GM23338 (cell line): ENCODE data around the gene MSH2. TPM values are rescaled to one million over a fixed set of nuclear protein-coding genes. Genes with fewer than 3 reads are reported as not detected.

ENCODE experiments used
- ATAC-seq: fragments of 200-7000 bp; cut with Tn5 transposase; 3 replicates; pipeline ENCODE4 v1.9.1; 2020
- DNase-seq: peaks from one replicate; pipeline ENCODE4 v3.0.0-alpha.2; 2015; ENCODE audit warnings: low spot score
- H2AFZ ChIP-seq: fragments of 200-600 bp; sonication (generic); 2 replicates; pipeline ENCODE4 v1.8.0; 2016; ENCODE audit warnings: antibody characterized with exemption, mild to moderate bottlenecking, moderate library complexity
- H3F3A ChIP-seq: fragments of 200-600 bp; sonication (generic); replicated peaks from 2 replicates; pipeline ENCODE4 v1.8.0; 2017; ENCODE audit warnings: antibody characterized with exemption, mixed run types, low read depth
- H3K27ac ChIP-seq: fragments of 200-600 bp; sonication (generic); 2 replicates; pipeline ENCODE4 v1.6.1; 2016; ENCODE audit warnings: low read depth
- H3K27me3 ChIP-seq: fragments of 200-600 bp; sonication (generic); 2 replicates; pipeline ENCODE4 v1.8.0; 2016; ENCODE audit warnings: mild to moderate bottlenecking, mixed run types, moderate library complexity; ENCODE audit not compliant: insufficient read depth
- H3K36me3 ChIP-seq: fragments of 200-600 bp; sonication (generic); 2 replicates; pipeline ENCODE4 v1.8.0; 2016; ENCODE audit warnings: mild to moderate bottlenecking; ENCODE audit not compliant: insufficient read depth
- H3K4me1 ChIP-seq: fragments of 200-600 bp; sonication (generic); 2 replicates; pipeline ENCODE4 v1.8.0; 2016; ENCODE audit warnings: mild to moderate bottlenecking, moderate library complexity; ENCODE audit not compliant: insufficient read depth
- H3K4me2 ChIP-seq: fragments of 200-600 bp; sonication (generic); 2 replicates; pipeline ENCODE4 v1.7.1; 2017; ENCODE audit warnings: mixed run types
- H3K4me3 ChIP-seq: fragments of 200-600 bp; sonication (generic); 2 replicates; pipeline ENCODE4 v1.6.1; 2016; ENCODE audit warnings: mixed run types
- H3K79me2 ChIP-seq: fragments of 200-600 bp; sonication (generic); replicated peaks from 2 replicates; pipeline ENCODE4 v1.8.0; 2017; ENCODE audit warnings: mild to moderate bottlenecking; ENCODE audit not compliant: insufficient read depth
- H3K9me2 ChIP-seq: fragments of 200-600 bp; sonication (generic); 2 replicates; pipeline ENCODE4 v1.8.0; 2017; ENCODE audit not compliant: insufficient read depth
- H4K20me1 ChIP-seq: fragments of 200-600 bp; sonication (generic); replicated peaks from 2 replicates; pipeline ENCODE4 v1.8.0; 2017; ENCODE audit warnings: mild to moderate bottlenecking; ENCODE audit not compliant: insufficient read depth
- H3K27ac Mint-ChIP-seq: 2 replicates; pipeline ENCODE4 v1.8.0; 2020; ENCODE audit warnings: inconsistent platforms, mild to moderate bottlenecking, moderate library complexity, mixed read lengths
- H3K27me3 Mint-ChIP-seq: 3 replicates; pipeline ENCODE4 v1.8.0; 2022; ENCODE audit warnings: low read depth, mild to moderate bottlenecking, moderate library complexity, mixed read lengths, inconsistent platforms; ENCODE audit not compliant: insufficient read depth, poor library complexity
- H3K36me3 Mint-ChIP-seq: 3 replicates; pipeline ENCODE4 v1.8.0; 2021; ENCODE audit warnings: low read depth, mild to moderate bottlenecking, inconsistent platforms, moderate library complexity, mixed read lengths
- H3K4me1 Mint-ChIP-seq: 3 replicates; pipeline ENCODE4 v1.8.0; 2020; ENCODE audit warnings: mild to moderate bottlenecking, inconsistent platforms, mixed read lengths
- H3K4me3 Mint-ChIP-seq: 3 replicates; pipeline ENCODE4 v1.8.0; 2021; ENCODE audit warnings: moderate library complexity, mild to moderate bottlenecking, inconsistent platforms, mixed read lengths
- H3K9me3 Mint-ChIP-seq: 3 replicates; pipeline ENCODE4 v1.8.0; 2020; ENCODE audit warnings: moderate library complexity, mild to moderate bottlenecking, inconsistent platforms, mixed read lengths
- CREB1 ChIP-seq: fragments of 250-450 bp; sonication (Bioruptor Pico); IDR thresholded peaks from 2 replicates; pipeline ENCODE4 v1.5.0; 2020; ENCODE audit warnings: low read depth, mild to moderate bottlenecking, moderate library complexity
- CTCF ChIP-seq, 2 experiments: fragments of 200-600 bp in 1 of 2; sonication (generic) in 1 of 2; conservative IDR thresholded peaks; 2 replicates each; pipeline versions ENCODE4 v1.5.1 to v1.6.1; 2016 to 2017; ENCODE audit warnings: antibody characterized with exemption in 2 of 2, low read depth in 2 of 2, mild to moderate bottlenecking in 2 of 2, moderate library complexity in 1 of 2
- ETS1 ChIP-seq: IDR thresholded peaks from 2 replicates; pipeline ENCODE4 v1.6.1; 2016; ENCODE audit warnings: antibody characterized with exemption
- EZH2 ChIP-seq: fragments of 200-600 bp; sonication (generic); IDR thresholded peaks from one replicate; pipeline ENCODE4 v1.8.0; 2017; ENCODE audit warnings: antibody characterized with exemption, mild to moderate bottlenecking, low read depth; ENCODE audit not compliant: unreplicated experiment
- EZH2phosphoT487 ChIP-seq: fragments of 200-600 bp; sonication (generic); IDR thresholded peaks from one replicate; pipeline ENCODE4 v1.8.1; 2018; ENCODE audit warnings: antibody characterized with exemption; ENCODE audit not compliant: unreplicated experiment
- JUNB ChIP-seq: IDR thresholded peaks from one replicate; pipeline ENCODE4 v1.6.1; 2016; ENCODE audit warnings: antibody characterized with exemption; ENCODE audit not compliant: unreplicated experiment
- NANOG ChIP-seq: IDR thresholded peaks from 2 replicates; pipeline ENCODE4 v1.6.1; 2016; ENCODE audit warnings: antibody characterized with exemption, borderline replicate concordance
- POLR2AphosphoS5 ChIP-seq: IDR thresholded peaks from 2 replicates; pipeline ENCODE4 v1.6.1; 2016; ENCODE audit warnings: antibody characterized with exemption, low read depth
- REST ChIP-seq: IDR thresholded peaks from one replicate; pipeline ENCODE4 v1.6.1; 2018; ENCODE audit warnings: antibody characterized with exemption; ENCODE audit not compliant: unreplicated experiment
- STAT1 ChIP-seq: IDR thresholded peaks from one replicate; pipeline ENCODE4 v1.6.1; 2016; ENCODE audit warnings: antibody characterized with exemption; ENCODE audit not compliant: unreplicated experiment
- ZNF114 ChIP-seq: fragments of 250-450 bp; sonication (Bioruptor Pico); IDR thresholded peaks from 2 replicates; pipeline ENCODE4 v1.5.0; 2020; ENCODE audit warnings: mild to moderate bottlenecking, moderate library complexity
- ZNF331 ChIP-seq: fragments of 250-450 bp; sonication (Bioruptor Pico); IDR thresholded peaks from 2 replicates; pipeline ENCODE4 v1.5.0; 2020; ENCODE audit warnings: low read depth, mild to moderate bottlenecking, moderate library complexity
- ZNF462 ChIP-seq: fragments of 250-450 bp; sonication (Bioruptor Pico); IDR thresholded peaks from 2 replicates; pipeline ENCODE4 v1.5.0; 2020; ENCODE audit warnings: mild to moderate bottlenecking, moderate library complexity
- long read RNA-seq: library from polyadenylated mRNA; unstranded; transcript quantifications from one replicate; pipeline ENCODE4 v2.0.0, GENCODE V29; 2020; ENCODE audit not compliant: unreplicated experiment
- polyA plus RNA-seq: library from polyadenylated mRNA; unstranded; fragments of >200 nt; fragmentation: Nextera tagmentation; extraction: Ambion mirVana; gene quantifications from 2 replicates; pipeline ENCODE4 v1.2.1, GENCODE V29; 2016
- total RNA-seq: library from RNA; depleted of rRNA; stranded (reverse); fragments of >200 nt; shearing (Covaris generic); gene quantifications from 2 replicates; pipeline ENCODE4 v1.2.3, GENCODE V29; 2014; rRNA removed

Gene MSH2
- 249 and 261 TPM in 2 replicates for total RNA-seq
- 130 and 156 TPM in 2 replicates for polyA plus RNA-seq
- long read RNA-seq, transcript MSH2-201 (16 exons, 3,307 nt): major isoform, 46 of 74 reads
- long read RNA-seq, partial matches to known transcripts: 17 of 74 reads
- long read RNA-seq, other reads (novel, unspliced or antisense): 11 of 74 reads

- Mint-ChIP-seq H3K36me3 (peaks cover 44% of the 10 kb centered on the region), H3K9me3 (peaks cover 19% of the 10 kb centered on the region), H3K4me1 (peaks cover 42% of the 10 kb centered on the region), H3K27ac (peak within 1 kb of the TSS; percentile 100), H3K27me3 (peaks cover 19% of the 10 kb centered on the region), H3K4me3 (peak within 1 kb of the TSS; percentile 93)
- DNase-seq (peak; percentile 99), ATAC-seq (peak; percentile 88)
- H3K4me1 ChIP-seq: peaks cover 48% of the 10 kb centered on the region
- H3K9me2 ChIP-seq: no peaks in the 10 kb centered on the region
- H3K36me3 ChIP-seq: peaks cover 20% of the 10 kb centered on the region
- H3K27ac ChIP-seq: peak within 1 kb of the TSS; percentile 99
- TF ChIP-seq CTCF (conservative IDR thresholded peaks at IDR 0.05; ENCODE audit: low read depth in 2 of 2) (peak in 1 of 2 experiments; percentile 30; a peak in 2 of 4 replicates), JUNB (no peak), NANOG (peak; percentile 80), EZH2phosphoT487 (no peak), REST (peak; percentile 24), CREB1 (CRISPR knock-in tag) (peak; percentile 43), ZNF462 (CRISPR knock-in tag) (no peak), POLR2AphosphoS5 (peak; percentile 94), ZNF331 (CRISPR knock-in tag) (no peak), EZH2 (no peak), STAT1 (no peak), ETS1 (peak; percentile 36; the same call in 1 of the 2 replicates), ZNF114 (CRISPR knock-in tag) (no peak)
- H3K79me2 ChIP-seq: peaks cover 50% of the 10 kb centered on the region
- peaks cover 26% of the 10 kb centered on the region for H3F3A ChIP-seq
- 0 out of 2 replicates have a peak within 1 kb of the TSS, but pooled peaks have one; percentile 2 for H2AFZ ChIP-seq
- peaks cover 28% of the 10 kb centered on the region for H4K20me1 ChIP-seq
- no peaks in the 10 kb centered on the region for H3K27me3 ChIP-seq
- H3K4me3 ChIP-seq: peak within 1 kb of the TSS; percentile 91
- peak within 1 kb of the TSS; percentile 99 for H3K4me2 ChIP-seq
These were observed at the start of gene MSH2 for GRCh38 chr2:47402805-47403608. MSH2 (plus strand) TSS chr2:47403156; CDS start chr2:47403192, 36 bp downstream.
